NK-92 (cell line): Measurements from ENCODE around the gene HTT.

Source experiments
- DNase-seq: peaks from one replicate; lab custom pipeline; 2025; ENCODE audit not compliant: unreplicated experiment; lab: John Stamatoyannopoulos, UW

The HTT gene

GRCh38 chr4:3247399-3248177 lies 173.1 kb downstream of the HTT start:
- DNase-seq = no peak

GRCh38 chr4:3248178-3248480 lies 173.6 kb downstream of the HTT start:
- DNase-seq = no peak

DNA sequence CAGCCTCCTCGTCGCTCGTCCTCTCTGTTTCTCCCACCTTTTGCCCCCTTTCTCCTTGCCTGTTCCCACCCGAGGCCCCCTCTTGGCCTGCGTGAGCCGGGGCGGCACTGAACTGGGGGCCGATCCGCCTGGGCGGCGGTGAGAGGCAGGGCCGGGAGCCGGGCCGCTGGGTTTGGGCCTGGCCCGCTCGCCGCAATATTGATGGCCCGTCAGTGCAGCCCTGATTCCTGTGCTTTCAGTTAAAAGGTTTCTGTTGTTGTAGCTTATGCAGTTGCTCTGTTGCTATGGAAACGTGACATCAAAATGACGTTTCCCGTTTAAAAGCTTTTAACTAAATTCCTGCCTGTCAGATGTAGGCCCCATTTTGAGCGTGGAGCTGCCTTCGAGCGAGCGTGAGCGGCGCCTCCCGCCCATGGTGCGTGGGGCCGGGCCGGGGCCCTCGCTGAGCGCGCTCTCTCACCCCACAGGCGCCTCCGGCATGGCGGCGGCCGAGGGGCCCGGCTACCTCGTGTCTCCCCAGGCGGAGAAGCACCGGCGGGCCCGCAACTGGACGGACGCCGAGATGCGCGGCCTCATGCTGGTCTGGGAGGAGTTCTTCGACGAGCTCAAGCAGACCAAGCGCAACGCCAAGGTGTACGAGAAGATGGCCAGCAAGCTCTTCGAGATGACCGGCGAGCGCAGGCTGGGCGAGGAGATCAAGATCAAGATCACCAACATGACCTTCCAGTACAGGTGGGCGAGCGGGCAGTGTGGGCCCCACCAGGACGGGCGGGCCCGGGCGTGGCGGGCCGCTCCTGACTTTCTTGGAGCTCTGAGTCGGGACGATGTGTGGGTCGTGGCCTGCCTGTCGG lies 174.6 kb downstream of the HTT start, which contains the start of gene MSANTD1:
MSANTD1 (plus strand) TSS at position 349 of the 851 bp plus-strand sequence; CDS start at position 413, 64 bp downstream.
- DNase-seq = no peak

GRCh38 chr4:3249711-3250437 lies 175.4 kb downstream of the HTT start:
- no peak for DNase-seq

- DNase-seq = no peak
These were observed 176.0 kb downstream of the HTT start for GRCh38 chr4:3250438-3250955.

GRCh38 chr4:3250956-3251690 lies 176.6 kb downstream of the HTT start:
- DNase-seq = no peak

- no peak for DNase-seq
These were observed 177.4 kb downstream of the HTT start for GRCh38 chr4:3251691-3252479.

- DNase-seq = no peak
These were observed 178.0 kb downstream of the HTT start for GRCh38 chr4:3252480-3252828.

- no peak for DNase-seq
These were observed 178.6 kb downstream of the HTT start for GRCh38 chr4:3252831-3253641.

GRCh38 chr4:3253808-3254207 lies 179.3 kb downstream of the HTT start:
- DNase-seq = no peak

- no peak for DNase-seq
These were observed 180.0 kb downstream of the HTT start for GRCh38 chr4:3254302-3255131.

DNA sequence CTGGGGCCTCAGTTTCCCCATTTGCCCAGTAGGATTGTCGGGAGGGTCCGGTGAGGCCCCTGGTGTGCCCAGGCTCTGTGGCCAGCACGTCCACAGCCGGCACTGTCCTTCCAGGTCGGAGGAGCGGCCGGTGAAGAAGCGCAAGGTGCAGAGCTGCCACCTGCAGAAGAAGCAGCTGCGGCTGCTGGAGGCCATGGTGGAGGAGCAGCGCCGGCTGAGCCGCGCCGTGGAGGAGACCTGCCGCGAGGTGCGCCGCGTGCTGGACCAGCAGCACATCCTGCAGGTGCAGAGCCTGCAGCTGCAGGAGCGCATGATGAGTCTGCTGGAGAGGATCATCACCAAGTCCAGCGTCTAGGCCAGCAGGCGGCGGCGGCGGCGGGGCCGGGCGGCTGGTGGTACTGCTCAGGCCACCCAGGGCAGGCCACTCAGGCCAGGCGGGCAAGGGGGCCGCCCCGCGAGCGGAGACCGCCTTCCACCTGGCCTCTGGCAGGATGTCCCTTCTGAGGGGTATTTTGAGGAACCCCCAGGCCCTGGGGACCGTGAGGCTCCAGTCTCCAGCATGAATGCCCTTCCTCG lies 181.2 kb downstream of the HTT start:
- no peak for DNase-seq

- DNase-seq = no peak
These were observed 182.0 kb downstream of the HTT start for GRCh38 chr4:3256230-3257102.

DNA sequence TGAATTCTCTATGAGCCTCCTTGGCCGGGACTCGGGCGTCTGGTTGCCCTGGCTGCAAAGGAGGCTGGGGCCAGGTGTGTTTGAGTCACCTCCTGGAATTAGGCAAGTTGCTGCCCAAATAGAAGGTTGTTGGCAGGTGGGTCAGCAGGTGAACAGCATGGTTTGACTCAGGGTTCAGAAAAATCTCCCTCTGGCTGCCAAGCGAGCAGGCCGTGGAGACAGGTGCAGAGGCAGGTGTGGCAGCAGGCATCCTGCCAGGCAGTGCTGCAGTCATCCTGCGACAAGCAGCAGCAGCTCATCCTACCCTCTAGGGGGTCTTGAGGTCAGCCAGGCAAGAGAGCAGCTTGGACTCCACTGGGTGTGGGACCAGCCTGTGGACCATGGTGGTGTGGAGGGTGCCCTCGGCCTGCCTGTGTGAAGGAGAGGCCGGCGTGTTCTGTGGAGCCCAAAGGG lies 182.6 kb downstream of the HTT start:
- DNase-seq = no peak

DNA sequence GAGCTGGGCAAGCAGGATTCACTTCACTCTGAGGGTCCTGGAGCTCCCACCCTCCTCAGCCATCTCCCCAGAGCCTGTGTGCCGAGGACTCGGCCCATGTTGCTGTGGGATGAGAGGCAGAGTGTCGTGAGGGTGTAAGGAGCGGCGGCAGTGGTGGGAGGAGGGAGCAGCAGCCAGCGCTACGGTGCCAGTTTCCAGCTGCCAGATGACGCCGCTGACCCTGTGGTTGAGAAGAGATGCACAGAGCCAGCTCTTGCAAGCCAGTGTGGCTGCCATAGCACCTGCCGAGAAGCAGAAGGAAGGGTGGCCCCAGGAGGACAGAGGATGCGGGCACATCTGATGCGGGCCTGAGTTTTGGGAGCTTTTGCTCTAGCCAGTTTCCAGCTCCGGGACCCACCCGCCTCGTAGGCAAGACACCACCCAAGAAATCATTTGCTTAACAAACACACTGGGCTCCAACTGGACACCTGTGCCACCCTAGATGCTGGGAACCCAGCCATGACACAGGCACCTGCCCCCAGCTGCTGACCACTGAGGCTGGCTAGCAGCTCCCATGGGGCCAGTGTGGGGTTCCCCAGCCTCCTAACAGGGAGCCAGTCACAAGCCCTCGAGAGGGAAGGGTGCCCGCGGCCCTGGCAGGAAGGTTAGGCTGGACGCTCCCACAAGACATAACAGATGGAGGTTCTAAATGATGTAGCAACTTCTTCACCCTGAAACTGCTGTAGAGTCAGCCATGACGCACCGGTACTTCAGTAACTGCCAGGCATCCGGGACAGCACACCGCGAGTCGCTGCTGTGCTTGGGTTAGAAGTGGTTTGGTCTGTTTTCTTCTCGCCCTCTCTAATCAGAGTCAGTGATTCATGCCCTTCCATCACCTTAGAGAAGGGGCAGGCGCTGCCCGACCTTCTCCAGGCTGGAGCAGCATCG lies 183.3 kb downstream of the HTT start:
- no peak for DNase-seq
